GM08714 (cell line): Measurements from ENCODE around the gene SPRED2.
"Not testable (repeated sequence)": the region's sequence is repeated elsewhere in the genome, so short reads cannot be mapped to it uniquely, and the experiment has no call there.

Source experiments
- H3K4me3 ChIP-seq: fragments of 200-500 bp; sonication (Bioruptor generic); 2 replicates; pipeline ENCODE4 v1.5.1; 2014; ENCODE audit warnings: mild to moderate bottlenecking, low read length, inconsistent platforms
- ZNF274 ChIP-seq: IDR thresholded peaks from 2 replicates; pipeline ENCODE4 v1.6.1; 2012; ENCODE audit warnings: mild to moderate bottlenecking, low read depth, low read length

SPRED2 gene

DNA sequence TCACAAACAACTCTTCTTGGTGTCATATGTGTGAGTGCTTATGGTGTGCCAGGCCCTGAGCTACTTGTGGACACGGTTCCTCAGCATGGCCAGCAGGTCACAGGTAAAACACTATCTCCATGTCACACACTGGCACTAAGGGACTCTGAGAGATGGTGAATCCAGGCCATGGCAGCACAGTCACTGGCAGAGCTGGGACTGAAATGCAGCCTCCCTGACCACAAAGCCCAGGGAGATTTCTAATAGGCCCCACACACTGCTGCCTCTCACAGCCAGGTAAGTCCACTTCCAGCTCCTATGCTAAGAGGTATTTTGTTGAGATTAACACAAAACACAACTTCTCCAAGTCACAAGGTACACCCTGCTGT is 112.7 kb downstream of the SPRED2 start:
- no peak overlapping the region for H3K4me3 ChIP-seq
- no peak for TF ChIP-seq ZNF274

DNA sequence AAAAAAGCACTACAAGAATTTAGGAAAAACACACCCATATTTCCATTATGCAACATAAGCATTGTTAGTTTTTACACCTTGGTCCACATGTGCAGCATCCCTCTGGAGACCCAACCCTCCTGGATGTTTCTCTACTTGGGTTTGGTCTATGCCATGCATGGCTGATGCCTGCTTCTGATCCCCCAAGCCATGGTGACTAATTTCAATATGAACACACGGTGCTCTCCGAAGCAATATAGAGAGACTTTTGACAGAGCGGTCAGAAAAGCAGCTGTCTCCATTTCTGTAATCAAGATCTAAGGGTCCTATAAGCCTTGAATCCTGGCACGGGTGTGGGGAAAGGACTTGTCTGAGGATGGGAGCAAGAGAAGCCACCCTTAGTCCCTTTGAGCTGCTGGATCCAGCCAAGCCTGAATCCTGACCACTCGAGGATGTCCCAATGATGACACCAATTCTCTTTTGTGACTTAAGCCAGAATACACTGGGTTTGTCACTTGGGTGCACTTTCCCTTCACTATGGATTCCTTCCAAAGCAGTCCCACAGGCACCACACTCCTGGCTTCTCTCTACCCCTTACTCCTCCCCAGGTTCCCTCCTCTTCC is 113.2 kb downstream of the SPRED2 start:
- TF ChIP-seq ZNF274, result no peak
- H3K4me3 ChIP-seq, result no peak overlapping the region

GRCh38 chr2:65317841-65318240 is 114.6 kb downstream of the SPRED2 start:
- H3K4me3 ChIP-seq, result no peak overlapping the region
- TF ChIP-seq ZNF274, result no peak

- H3K4me3 ChIP-seq, result not testable (repeated sequence)
Measured at GRCh38 chr2:65317351-65317750, 115.0 kb downstream of the SPRED2 start.

DNA sequence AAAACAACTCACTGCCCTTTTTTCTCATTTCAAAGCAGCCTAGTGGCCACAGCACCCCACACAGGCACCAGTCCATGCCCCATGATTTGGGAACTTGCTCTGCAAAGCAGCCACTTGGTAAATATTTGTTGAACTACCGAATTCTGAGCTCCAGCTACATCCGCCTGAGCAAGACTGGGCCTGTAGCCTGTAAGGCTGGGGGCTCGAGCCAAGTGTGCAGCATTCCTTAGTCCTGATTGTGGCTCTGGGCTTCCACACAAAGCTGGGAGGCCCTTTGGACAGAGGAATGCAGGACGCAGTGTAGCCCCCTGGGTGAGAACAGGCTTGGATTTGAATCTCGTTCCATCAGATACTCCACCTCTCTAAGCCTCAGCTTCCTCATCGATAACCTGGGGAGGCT is 116.3 kb downstream of the SPRED2 start:
- H3K4me3 ChIP-seq, result no peak overlapping the region
- no peak for TF ChIP-seq ZNF274

DNA sequence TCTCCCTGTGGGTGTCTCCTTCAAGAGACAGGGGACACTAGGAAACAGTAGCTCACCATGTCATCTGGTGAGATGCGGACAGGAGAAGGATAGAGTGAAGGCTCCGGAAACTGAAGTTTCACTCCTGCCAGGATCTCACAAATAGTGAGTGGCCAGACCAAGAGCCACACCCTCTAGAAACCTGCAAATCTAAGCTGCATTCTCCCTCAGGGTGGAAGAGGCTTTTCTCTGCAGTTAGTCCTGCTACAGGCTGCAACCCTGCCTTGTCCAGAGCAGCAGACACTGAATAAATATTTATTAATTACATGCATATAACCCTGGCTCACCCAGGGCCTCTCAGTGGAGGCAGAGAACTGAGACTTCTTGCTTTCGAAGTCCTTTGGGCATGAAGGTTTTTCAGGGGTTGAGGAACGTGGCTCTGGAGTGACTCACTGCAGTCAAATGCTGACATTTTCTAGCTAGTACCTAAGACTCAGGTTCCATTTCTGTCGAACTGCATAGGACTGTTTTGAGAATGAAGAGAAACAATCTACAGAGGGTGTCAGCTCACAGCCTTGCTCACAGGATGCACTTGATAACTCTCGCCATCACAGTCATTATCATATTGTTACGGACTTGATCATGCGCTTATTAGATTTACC is 117.5 kb downstream of the SPRED2 start:
- no peak overlapping the region for H3K4me3 ChIP-seq
- no peak for TF ChIP-seq ZNF274

- TF ChIP-seq ZNF274, result no peak
- H3K4me3 ChIP-seq, result no peak overlapping the region
Measured at GRCh38 chr2:65313954-65314256, 118.5 kb downstream of the SPRED2 start.

- H3K4me3 ChIP-seq, result no peak overlapping the region
- no peak for TF ChIP-seq ZNF274
Measured at GRCh38 chr2:65313126-65313953, 119.1 kb downstream of the SPRED2 start.

- no peak for TF ChIP-seq ZNF274
- no peak overlapping the region for H3K4me3 ChIP-seq
Measured at GRCh38 chr2:65311596-65311995, 120.8 kb downstream of the SPRED2 start.

DNA sequence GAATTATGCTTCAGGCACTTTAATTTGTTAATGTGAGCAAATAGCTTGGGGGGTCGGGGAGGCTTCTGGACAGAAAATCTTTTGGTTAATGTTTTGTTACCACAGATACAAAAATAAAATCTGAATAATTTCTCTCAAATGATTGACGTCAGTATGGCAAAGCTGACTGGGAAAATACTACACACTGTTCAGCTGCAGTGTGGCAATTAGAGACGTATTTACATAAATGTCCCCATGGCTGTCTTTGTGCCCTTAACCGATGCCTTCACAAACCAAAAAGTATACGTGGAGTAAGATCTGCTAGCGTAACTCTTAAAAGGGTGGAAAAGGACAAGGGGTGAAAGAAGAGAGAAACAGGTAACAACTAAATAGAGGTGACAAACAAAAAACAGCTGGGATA is 121.3 kb downstream of the SPRED2 start:
- TF ChIP-seq ZNF274, result no peak
- no peak overlapping the region for H3K4me3 ChIP-seq

- no peak overlapping the region for H3K4me3 ChIP-seq
- TF ChIP-seq ZNF274, result no peak
Measured at GRCh38 chr2:65309699-65310098, 122.7 kb downstream of the SPRED2 start.

DNA sequence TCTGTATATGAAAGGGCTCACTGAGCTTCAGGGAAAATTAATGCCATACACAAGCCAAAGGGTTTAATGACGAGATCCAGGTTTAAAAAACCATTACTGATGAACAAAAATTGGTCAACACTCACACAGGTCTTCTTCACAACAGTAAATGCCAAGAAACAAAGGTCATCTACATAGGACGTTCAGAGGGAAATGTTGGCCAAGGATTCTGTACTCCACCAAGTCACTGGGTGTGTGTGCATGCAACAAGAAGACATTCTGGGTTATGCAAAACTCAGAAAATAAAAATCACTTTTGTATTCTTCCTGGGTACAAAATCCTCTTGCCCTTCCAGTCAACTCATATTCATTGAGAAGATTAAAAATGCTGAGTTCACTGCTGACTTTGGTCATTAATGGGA is 126.5 kb downstream of the SPRED2 start:
- H3K4me3 ChIP-seq, result no peak overlapping the region
- no peak for TF ChIP-seq ZNF274

- no peak for TF ChIP-seq ZNF274
- peak overlapping the region; percentile 2; the same call in 1 of the 2 replicates for H3K4me3 ChIP-seq
Measured at GRCh38 chr2:65300761-65301711, 131.4 kb downstream of the SPRED2 start.

- no peak for TF ChIP-seq ZNF274
- no peak overlapping the region; the same call in 1 of the 2 replicates for H3K4me3 ChIP-seq
Measured at GRCh38 chr2:65300134-65300760, 132.2 kb downstream of the SPRED2 start.
